Measurements from ENCODE around the gene NAE1. TPM values are rescaled to one million over a fixed set of nuclear protein-coding genes. Genes with fewer than 3 reads are reported as not detected.

Gene NAE1
- total RNA-seq, 2 donors from 2014 or later, result 32.6 to 35.4 TPM

GRCh38 chr16:66752958-66753357 lies 77.8 kb downstream of the NAE1 start:
- intact Hi-C loops (cut with DNase I), result no loop called here
- DNase-seq (no peak), ATAC-seq (no peak)

Other genes with a start within 250 kb of the NAE1 start
- 10 to 100 TPM; 18.1 to 18.9 TPM for gene CMTM3, start 226.3 kb downstream of the NAE1 start, total RNA-seq
- 10 to 100 TPM; 14.4 to 15.1 TPM for gene CMTM4, start 134.2 kb downstream of the NAE1 start, total RNA-seq
- gene DYNC1LI2, start 79.4 kb downstream of the NAE1 start, total RNA-seq, result 10 to 100 TPM; 81.6 to 90.6 TPM
- gene TERB1, start 29.4 kb downstream of the NAE1 start, total RNA-seq, result not detected
- not detected for gene CA7, start 13.4 kb upstream of the NAE1 start, total RNA-seq
- 1 to 10 TPM; 6.8 to 8.1 TPM for gene PDP2, start 49.5 kb upstream of the NAE1 start, total RNA-seq
- under 1 TPM; 0.39 to 0.47 TPM for gene CDH16, start 87.9 kb upstream of the NAE1 start, total RNA-seq
- gene RRAD, start 94.6 kb upstream of the NAE1 start, total RNA-seq, result 100 to 1,000 TPM in 1 of 2 donors, 10 to 100 TPM in 1; 58.3 to 325 TPM
- 100 to 1,000 TPM in 1 of 2 donors, 10 to 100 TPM in 1; 92.7 to 120 TPM for gene CIAO2B, start 103.4 kb upstream of the NAE1 start, total RNA-seq
- gene CES2, start 104.5 kb upstream of the NAE1 start, total RNA-seq, result 10 to 100 TPM; 27.6 to 48.0 TPM
- gene CES3, start 130.3 kb upstream of the NAE1 start, total RNA-seq, result 1 to 10 TPM in 1 of 2 donors, under 1 TPM in 1; 0.63 to 1.4 TPM
- 1 to 10 TPM; 5.2 to 8.5 TPM for gene CES4A, start 157.6 kb upstream of the NAE1 start, total RNA-seq
- 10 to 100 TPM; 29.2 to 34.6 TPM for gene CBFB, start 198.2 kb upstream of the NAE1 start, total RNA-seq